Endodermal cell (in vitro differentiated cells): ENCODE results near the gene IFNG-AS1. TPM values are rescaled to one million over a fixed set of nuclear protein-coding genes. Genes with fewer than 3 reads are reported as not detected.

Source experiments
- DNase-seq: peaks from one replicate; pipeline ENCODE4 v3.0.0-alpha.2; 2017
- H3K27ac ChIP-seq: 2 replicates; pipeline ENCODE4 v1.5.1; 2013; ENCODE audit warnings: mild to moderate bottlenecking, low read depth, low read length, moderate library complexity
- H3K27me3 ChIP-seq: 2 replicates; pipeline ENCODE4 v1.6.1; 2013; ENCODE audit warnings: mild to moderate bottlenecking, low read length, moderate library complexity; ENCODE audit not compliant: insufficient read depth, control insufficient read depth, poor library complexity, severe bottlenecking
- H3K36me3 ChIP-seq: 2 replicates; pipeline ENCODE4 v1.7.0; 2013; ENCODE audit warnings: mild to moderate bottlenecking, low read length, moderate library complexity; ENCODE audit not compliant: control insufficient read depth, insufficient read depth
- H3K4me1 ChIP-seq: one replicate; pipeline ENCODE4 v1.7.0; 2013; ENCODE audit warnings: low read length; ENCODE audit not compliant: control insufficient read depth, insufficient read depth
- H3K4me3 ChIP-seq: 2 replicates; pipeline ENCODE4 v1.5.1; 2013; ENCODE audit warnings: mild to moderate bottlenecking, low read length, moderate library complexity
- H3K9ac ChIP-seq: 2 replicates; pipeline ENCODE4 v1.6.1; 2013; ENCODE audit warnings: mild to moderate bottlenecking, low read length, moderate library complexity; ENCODE audit not compliant: poor library complexity, severe bottlenecking; ENCODE audit errors: extremely low read depth
- H3K9me3 ChIP-seq: 2 replicates; pipeline ENCODE4 v1.6.1; 2013; ENCODE audit warnings: mild to moderate bottlenecking, low read length, moderate library complexity; ENCODE audit not compliant: control insufficient read depth
- H3K27ac Mint-ChIP-seq: 2 replicates; pipeline ENCODE4 v1.8.0; 2020; ENCODE audit warnings: mixed read lengths
- H3K27me3 Mint-ChIP-seq: 2 replicates; pipeline ENCODE4 v1.8.0; 2021; ENCODE audit warnings: mild to moderate bottlenecking, mixed read lengths; ENCODE audit not compliant: insufficient read depth
- H3K36me3 Mint-ChIP-seq: 2 replicates; pipeline ENCODE4 v1.8.0; 2020; ENCODE audit warnings: low read depth, mixed read lengths
- H3K4me1 Mint-ChIP-seq: 2 replicates; pipeline ENCODE4 v1.8.0; 2020; ENCODE audit warnings: mixed read lengths
- H3K4me3 Mint-ChIP-seq: 2 replicates; pipeline ENCODE4 v1.8.0; 2020; ENCODE audit warnings: mild to moderate bottlenecking, moderate library complexity, mixed read lengths
- H3K9me3 Mint-ChIP-seq: 2 replicates; pipeline ENCODE4 v1.8.0; 2020; ENCODE audit warnings: mild to moderate bottlenecking, mixed read lengths
- CTCF ChIP-seq: fragments of 200-600 bp; sonication (generic); conservative IDR thresholded peaks from 2 replicates; pipeline ENCODE4 v1.5.0; 2021; ENCODE audit warnings: antibody characterized with exemption, mild to moderate bottlenecking
- WGBS, 2 experiments: methylation state at CpG; one replicate each; pipeline versions ENCODE4 v1.1.5 to v1.1.7; 2013; ENCODE audit warnings: missing lambda C conversion rate in 2 of 2, mixed read lengths in 1 of 2; ENCODE audit not compliant: insufficient coverage in 1 of 2, insufficient read length in 1 of 2; 5-methylcytosine and 5-hydroxymethylcytosine counted together
- long read RNA-seq, 4 experiments: library from polyadenylated mRNA in 2 of 4; library from RNA in 1 of 4; library from capped mRNA in 1 of 4; stranded (forward) in 3 of 4; unstranded in 1 of 4; transcript quantifications; one replicate each; pipeline ENCODE4 v2.0.0, GENCODE V29; 2020 to 2021; ENCODE audit warnings: inconsistent platforms in 1 of 4
- polyA plus RNA-seq, 2 experiments: library from polyadenylated mRNA; stranded (reverse); fragments of 50-300 nt; gene quantifications; one replicate each; pipeline ENCODE4 v1.2.3, GENCODE V29; 2013
- total RNA-seq, 2 donors: library from RNA; stranded (reverse); fragmentation: NEBNext Ultra II Directional in 1 of 2; extraction: Animal tissue kit (Norgen Biotek cat#: 25700) in 1 of 2; gene quantifications; 2 replicates in 1 of 2; 3 replicates in 1 of 2; pipeline ENCODE4 v1.2.1, GENCODE V29; 2021

IFNG-AS1 gene
- total RNA-seq = not detected
- polyA plus RNA-seq (2013, experiment 1 of 2) = not detected
- polyA plus RNA-seq (2013, experiment 2 of 2) = not detected
- long read RNA-seq, experiment 1 = 0 reads
- long read RNA-seq, experiment 2 = 0 reads
- long read RNA-seq, experiment 3 = 0 reads
- long read RNA-seq, experiment 4 = 0 reads

GRCh38 chr12:67989184-67989920 lies at the start of gene IFNG-AS1:
Gene IFNG-AS1 (plus strand): TSS chr12:67989447.
- Mint-ChIP-seq H3K4me3 (no peak within 1 kb of the TSS), H3K36me3 (no peaks in the 10 kb centered on the region), H3K4me1 (peaks cover 19% of the 10 kb centered on the region), H3K9me3 (no peaks in the 10 kb centered on the region), H3K27me3 (no peaks in the 10 kb centered on the region), H3K27ac (no peak within 1 kb of the TSS)
- no peak within 1 kb of the TSS for H3K27ac ChIP-seq
- no peaks in the 10 kb centered on the region for H3K9me3 ChIP-seq
- no peak for TF ChIP-seq CTCF
- H3K9ac ChIP-seq = no peak within 1 kb of the TSS
- no peaks in the 10 kb centered on the region for H3K36me3 ChIP-seq
- no peak for DNase-seq
- H3K27me3 ChIP-seq = no peaks in the 10 kb centered on the region
- WGBS, 2 experiments = 88 to 89% methylated on average over 5 to 7 of the region's 7 CpGs
- H3K4me3 ChIP-seq = no peak within 1 kb of the TSS
- H3K4me1 ChIP-seq = no peaks in the 10 kb centered on the region

- DNase-seq = no peak
- Histone ChIP-seq H3K27me3 (no peaks in the 10 kb centered on the region), H3K9ac (no peak overlapping the region), H3K9me3 (no peaks in the 10 kb centered on the region), H3K4me3 (no peak overlapping the region), H3K36me3 (no peaks in the 10 kb centered on the region), H3K4me1 (peaks cover 24% of the 10 kb centered on the region), H3K27ac (no peak overlapping the region)
- Mint-ChIP-seq H3K27me3 (peaks cover 5% of the 10 kb centered on the region), H3K9me3 (no peaks in the 10 kb centered on the region), H3K4me3 (no peak overlapping the region), H3K4me1 (peaks cover 39% of the 10 kb centered on the region), H3K36me3 (no peaks in the 10 kb centered on the region), H3K27ac (no peak overlapping the region)
- WGBS, 2 experiments = 92% methylated on average over 2 of the region's 2 CpGs; no CpG with 5 or more reads in 1 of the 2 experiments
- TF ChIP-seq CTCF = no peak
Observed at GRCh38 chr12:67939611-67940010, 49.6 kb upstream of the IFNG-AS1 start.

GRCh38 chr12:67940780-67941243 lies 48.4 kb upstream of the IFNG-AS1 start:
- DNase-seq = peak; percentile 75
- Mint-ChIP-seq H3K36me3 (no peaks in the 10 kb centered on the region), H3K9me3 (no peaks in the 10 kb centered on the region), H3K27ac (peak overlapping the region; percentile 86), H3K27me3 (peaks cover 9% of the 10 kb centered on the region), H3K4me1 (peaks cover 39% of the 10 kb centered on the region), H3K4me3 (peak overlapping the region; percentile 6)
- Histone ChIP-seq H3K27ac (no peak overlapping the region), H3K36me3 (no peaks in the 10 kb centered on the region), H3K4me3 (peak overlapping the region; percentile 46), H3K9me3 (no peaks in the 10 kb centered on the region), H3K4me1 (peaks cover 24% of the 10 kb centered on the region), H3K27me3 (no peaks in the 10 kb centered on the region), H3K9ac (no peak overlapping the region)
- WGBS, 2 experiments = 39 to 56% methylated on average over 2 to 3 of the region's 3 CpGs
- no peak for TF ChIP-seq CTCF
